B cell (primary cell): Measurements from ENCODE around the gene CSNK1G1.

Experiments
- CTCF ChIP-seq: fragments of 200-600 bp; IDR thresholded peaks from one replicate; pipeline ENCODE4 v1.8.0; 2022; ENCODE audit warnings: antibody characterized with exemption, mild to moderate bottlenecking
- EZH2 ChIP-seq: IDR thresholded peaks from 2 replicates; pipeline ENCODE4 v1.6.1; 2012; ENCODE audit warnings: borderline replicate concordance, low read depth, mild to moderate bottlenecking, moderate library complexity, low read length; ENCODE audit not compliant: insufficient read depth, poor library complexity, severe bottlenecking

DNA sequence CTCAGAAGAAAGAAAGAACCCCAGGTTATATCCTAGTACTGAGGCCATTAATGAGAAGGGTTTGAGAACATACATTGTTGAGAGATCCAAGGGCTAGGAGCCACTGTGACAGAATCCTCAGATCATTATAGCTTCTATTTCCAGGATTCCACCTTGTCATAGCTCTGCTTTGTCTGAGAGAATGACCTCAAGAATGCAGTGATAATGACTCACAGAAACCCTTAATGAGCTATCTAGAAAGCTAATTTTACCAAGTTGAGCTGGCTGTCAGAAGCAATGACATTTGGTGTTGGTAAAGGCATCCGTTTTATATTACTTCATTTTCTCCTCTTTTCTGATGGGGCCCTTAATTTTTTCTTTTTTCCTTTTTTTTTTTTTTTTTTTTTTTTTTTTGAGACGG lies 42.6 kb upstream of the CSNK1G1 start:
- TF ChIP-seq CTCF (no peak), EZH2 (no peak)
